HCT116 (cell line): ENCODE measurements around the gene GPR176.
A peak's percentile ranks its signal among the peaks of the same experiment; 100 is the strongest.

Experiments
- CTCF ChIP-seq, 3 experiments: fragments of 200-600 bp in 1 of 3; sonication (generic) in 1 of 3; IDR thresholded peaks in 2 of 3; conservative IDR thresholded peaks in 1 of 3; 2 replicates each; pipeline ENCODE4 v1.5.1; 2012 to 2017; ENCODE audit warnings: low read depth in 2 of 3, low read length in 2 of 3, antibody characterized with exemption in 1 of 3, borderline replicate concordance in 1 of 3, control low read depth in 1 of 3, mild to moderate bottlenecking in 1 of 3, mixed read lengths in 1 of 3, mixed run types in 1 of 3, moderate library complexity in 1 of 3; ENCODE audit not compliant: insufficient read depth in 1 of 3
- EGR1 ChIP-seq: IDR thresholded peaks from 2 replicates; pipeline ENCODE4 v1.6.1; 2012; ENCODE audit warnings: low read depth
- EZH2 ChIP-seq: fragments of 200-600 bp; sonication (generic); IDR thresholded peaks from 2 replicates; pipeline ENCODE4 v1.6.1; 2017; ENCODE audit warnings: antibody characterized with exemption, mixed run types
- FOSL1 ChIP-seq: IDR thresholded peaks from 2 replicates; pipeline ENCODE4 v1.6.1; 2012; ENCODE audit warnings: low read depth
- MAX ChIP-seq: IDR thresholded peaks from 2 replicates; pipeline ENCODE4 v1.6.1; 2012
- POLR2A ChIP-seq: IDR thresholded peaks from 2 replicates; pipeline ENCODE4 v1.7.0; 2011; ENCODE audit warnings: borderline replicate concordance; ENCODE audit not compliant: insufficient read depth, insufficient read length; ENCODE audit errors: extremely low read depth
- RAD21 ChIP-seq: IDR thresholded peaks from 2 replicates; pipeline ENCODE4 v1.6.1; 2012; ENCODE audit warnings: low read depth, mild to moderate bottlenecking
- SP1 ChIP-seq: IDR thresholded peaks from 2 replicates; pipeline ENCODE4 v1.6.1; 2012; ENCODE audit warnings: low read depth
- SRF ChIP-seq: IDR thresholded peaks from 2 replicates; pipeline ENCODE4 v1.6.1; 2012; ENCODE audit warnings: low read depth
- TCF7L2 ChIP-seq: IDR thresholded peaks from 2 replicates; pipeline ENCODE4 v1.7.0; 2011; ENCODE audit warnings: borderline replicate concordance, inconsistent platforms; ENCODE audit not compliant: insufficient read depth, insufficient read length; ENCODE audit errors: extremely low read depth
- ZFX ChIP-seq: fragments of 450-650 bp; IDR thresholded peaks from 2 replicates; pipeline ENCODE4 v1.6.1; 2017

GRCh38 chr15:39887832-39888231 is 32.2 kb downstream of the GPR176 start:
- TF ChIP-seq EZH2 (no peak), ZFX (no peak), CTCF (IDR thresholded peaks at IDR 0.05 in 2 of 3, conservative IDR thresholded peaks at IDR 0.05 in 1 of 3; ENCODE audit: borderline replicate concordance in 1 of 3, insufficient read depth in 1 of 3, low read depth in 2 of 3, low read length in 2 of 3) (peak; percentile 14 to 20 (median 15); a peak in 2 of 6 replicates), POLR2A (no peak), TCF7L2 (no peak), SP1 (no peak), RAD21 (peak; percentile 47; the same call in 1 of the 2 replicates), SRF (no peak), FOSL1 (no peak), MAX (no peak), EGR1 (no peak)
